WTC11 (cell line): Measurements from ENCODE around the gene SETD4.

Experiments used
- AFF4 ChIP-seq: sonication (generic); formaldehyde crosslinking; IDR thresholded peaks from 2 replicates; pipeline ENCODE4 v1.8.1; 2023; ENCODE audit warnings: mild to moderate bottlenecking, missing genetic modification reagents, borderline replicate concordance
- ATF1 ChIP-seq: sonication (generic); formaldehyde crosslinking; IDR thresholded peaks from 2 replicates; pipeline ENCODE4 v1.8.1; 2023; ENCODE audit warnings: mild to moderate bottlenecking, moderate library complexity, missing genetic modification reagents
- IRF2 ChIP-seq: sonication (generic); formaldehyde crosslinking; IDR thresholded peaks from 2 replicates; pipeline ENCODE4 v1.8.0; 2022; ENCODE audit warnings: low read depth, missing genetic modification reagents, borderline replicate concordance
- KAT7 ChIP-seq: sonication (generic); formaldehyde crosslinking; IDR thresholded peaks from 2 replicates; pipeline ENCODE4 v1.8.1; 2023; ENCODE audit warnings: missing genetic modification reagents, mild to moderate bottlenecking, borderline replicate concordance
- MAX ChIP-seq: sonication (generic); formaldehyde crosslinking; IDR thresholded peaks from 2 replicates; pipeline ENCODE4 v1.8.0; 2022; ENCODE audit warnings: mild to moderate bottlenecking, missing genetic modification reagents
- NR1H2 ChIP-seq: sonication (generic); formaldehyde crosslinking; IDR thresholded peaks from 2 replicates; pipeline ENCODE4 v1.9.0; 2021; ENCODE audit warnings: mild to moderate bottlenecking, moderate library complexity, missing genetic modification reagents
- TEAD4 ChIP-seq: sonication (generic); formaldehyde crosslinking; IDR thresholded peaks from 2 replicates; pipeline ENCODE4 v1.8.0; 2022; ENCODE audit warnings: mild to moderate bottlenecking, missing genetic modification reagents
- TP53 ChIP-seq: sonication (generic); formaldehyde crosslinking; IDR thresholded peaks from 2 replicates; pipeline ENCODE4 v1.8.1; 2023; ENCODE audit warnings: mild to moderate bottlenecking, missing genetic modification reagents
- ZNF416 ChIP-seq: fragments of 250-450 bp; sonication (Bioruptor Pico); IDR thresholded peaks from 2 replicates; pipeline ENCODE4 v1.9.0; 2021; ENCODE audit warnings: mild to moderate bottlenecking, inconsistent platforms
- TF ChIP-seq, protein P1 (sequence below): fragments of 250-450 bp; sonication (Bioruptor Pico); IDR thresholded peaks from 2 replicates; pipeline ENCODE4 v1.8.0; 2021; ENCODE audit warnings: mild to moderate bottlenecking
- TF ChIP-seq, protein P2 (sequence below): fragments of 200-600 bp; IDR thresholded peaks from 2 replicates; pipeline ENCODE4 v1.8.0; 2022; ENCODE audit warnings: antibody characterized with exemption
- TF ChIP-seq, protein P3 (sequence below): sonication (generic); formaldehyde crosslinking; IDR thresholded peaks from 2 replicates; pipeline ENCODE4 v1.8.1; 2023; ENCODE audit warnings: mild to moderate bottlenecking, missing genetic modification reagents

DNA sequence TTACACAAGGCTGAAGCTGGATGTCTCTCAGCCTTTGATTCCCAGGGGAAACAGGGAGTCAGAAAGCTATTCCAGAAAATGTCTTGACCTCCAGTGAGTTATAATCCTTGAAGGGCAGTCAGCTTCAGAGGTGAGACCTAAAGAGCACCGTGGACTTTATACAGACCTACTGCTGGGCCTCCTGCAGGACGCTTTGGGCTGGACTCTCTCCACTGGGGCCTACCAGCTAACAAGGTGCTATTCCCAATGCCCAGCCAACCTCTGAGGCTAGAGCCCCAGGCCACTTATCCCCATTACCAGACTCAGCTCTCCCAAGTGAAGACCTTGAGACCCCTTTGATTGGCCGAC lies 6.6 kb downstream of the SETD4 start:
- TF ChIP-seq IRF2 (no peak), AFF4 (CRISPR knock-in tag) (no peak), ZNF416 (no peak), TP53 (CRISPR knock-in tag) (no peak), MAX (CRISPR knock-in tag) (no peak), KAT7 (CRISPR knock-in tag) (no peak), NR1H2 (CRISPR knock-in tag) (no peak), ATF1 (CRISPR knock-in tag) (no peak), TEAD4 (no peak)
- TF ChIP-seq, protein P1, sequence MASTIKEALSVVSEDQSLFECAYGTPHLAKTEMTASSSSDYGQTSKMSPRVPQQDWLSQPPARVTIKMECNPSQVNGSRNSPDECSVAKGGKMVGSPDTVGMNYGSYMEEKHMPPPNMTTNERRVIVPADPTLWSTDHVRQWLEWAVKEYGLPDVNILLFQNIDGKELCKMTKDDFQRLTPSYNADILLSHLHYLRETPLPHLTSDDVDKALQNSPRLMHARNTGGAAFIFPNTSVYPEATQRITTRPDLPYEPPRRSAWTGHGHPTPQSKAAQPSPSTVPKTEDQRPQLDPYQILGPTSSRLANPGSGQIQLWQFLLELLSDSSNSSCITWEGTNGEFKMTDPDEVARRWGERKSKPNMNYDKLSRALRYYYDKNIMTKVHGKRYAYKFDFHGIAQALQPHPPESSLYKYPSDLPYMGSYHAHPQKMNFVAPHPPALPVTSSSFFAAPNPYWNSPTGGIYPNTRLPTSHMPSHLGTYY (CRISPR knock-in tag): no peak
- TF ChIP-seq, protein P2, sequence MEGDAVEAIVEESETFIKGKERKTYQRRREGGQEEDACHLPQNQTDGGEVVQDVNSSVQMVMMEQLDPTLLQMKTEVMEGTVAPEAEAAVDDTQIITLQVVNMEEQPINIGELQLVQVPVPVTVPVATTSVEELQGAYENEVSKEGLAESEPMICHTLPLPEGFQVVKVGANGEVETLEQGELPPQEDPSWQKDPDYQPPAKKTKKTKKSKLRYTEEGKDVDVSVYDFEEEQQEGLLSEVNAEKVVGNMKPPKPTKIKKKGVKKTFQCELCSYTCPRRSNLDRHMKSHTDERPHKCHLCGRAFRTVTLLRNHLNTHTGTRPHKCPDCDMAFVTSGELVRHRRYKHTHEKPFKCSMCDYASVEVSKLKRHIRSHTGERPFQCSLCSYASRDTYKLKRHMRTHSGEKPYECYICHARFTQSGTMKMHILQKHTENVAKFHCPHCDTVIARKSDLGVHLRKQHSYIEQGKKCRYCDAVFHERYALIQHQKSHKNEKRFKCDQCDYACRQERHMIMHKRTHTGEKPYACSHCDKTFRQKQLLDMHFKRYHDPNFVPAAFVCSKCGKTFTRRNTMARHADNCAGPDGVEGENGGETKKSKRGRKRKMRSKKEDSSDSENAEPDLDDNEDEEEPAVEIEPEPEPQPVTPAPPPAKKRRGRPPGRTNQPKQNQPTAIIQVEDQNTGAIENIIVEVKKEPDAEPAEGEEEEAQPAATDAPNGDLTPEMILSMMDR: no peak
- TF ChIP-seq, protein P3, sequence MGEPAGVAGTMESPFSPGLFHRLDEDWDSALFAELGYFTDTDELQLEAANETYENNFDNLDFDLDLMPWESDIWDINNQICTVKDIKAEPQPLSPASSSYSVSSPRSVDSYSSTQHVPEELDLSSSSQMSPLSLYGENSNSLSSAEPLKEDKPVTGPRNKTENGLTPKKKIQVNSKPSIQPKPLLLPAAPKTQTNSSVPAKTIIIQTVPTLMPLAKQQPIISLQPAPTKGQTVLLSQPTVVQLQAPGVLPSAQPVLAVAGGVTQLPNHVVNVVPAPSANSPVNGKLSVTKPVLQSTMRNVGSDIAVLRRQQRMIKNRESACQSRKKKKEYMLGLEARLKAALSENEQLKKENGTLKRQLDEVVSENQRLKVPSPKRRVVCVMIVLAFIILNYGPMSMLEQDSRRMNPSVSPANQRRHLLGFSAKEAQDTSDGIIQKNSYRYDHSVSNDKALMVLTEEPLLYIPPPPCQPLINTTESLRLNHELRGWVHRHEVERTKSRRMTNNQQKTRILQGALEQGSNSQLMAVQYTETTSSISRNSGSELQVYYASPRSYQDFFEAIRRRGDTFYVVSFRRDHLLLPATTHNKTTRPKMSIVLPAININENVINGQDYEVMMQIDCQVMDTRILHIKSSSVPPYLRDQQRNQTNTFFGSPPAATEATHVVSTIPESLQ (CRISPR knock-in tag): no peak
